HepG2 (cell line): Measurements from ENCODE around the gene GPC6. TPM values are rescaled to one million over a fixed set of nuclear protein-coding genes. Genes with fewer than 3 reads are reported as not detected.

Source experiments
- MAF1 ChIP-seq: sonication (generic); formaldehyde crosslinking; IDR thresholded peaks from 2 replicates; pipeline ENCODE4 v1.5.0; 2020; ENCODE audit warnings: missing genetic modification reagents, borderline replicate concordance
- NCOA2 ChIP-seq: sonication (generic); formaldehyde crosslinking; IDR thresholded peaks from 2 replicates; pipeline ENCODE4 v1.8.0; 2022; ENCODE audit warnings: inconsistent platforms
- NFIB ChIP-seq: sonication (generic); formaldehyde crosslinking; IDR thresholded peaks from 2 replicates; pipeline ENCODE4 v1.9.0; 2021; ENCODE audit warnings: missing genetic modification reagents, mild to moderate bottlenecking, borderline replicate concordance
- RARA ChIP-seq: IDR thresholded peaks from 2 replicates; pipeline ENCODE4 v1.6.1; 2016; ENCODE audit warnings: missing genetic modification reagents, missing compliant biosample characterization
- SMAD3 ChIP-seq: sonication (generic); formaldehyde crosslinking; IDR thresholded peaks from 2 replicates; pipeline ENCODE4 v1.4.0; 2020; ENCODE audit warnings: missing genetic modification reagents
- SNAPC2 ChIP-seq: sonication (generic); formaldehyde crosslinking; IDR thresholded peaks from 2 replicates; pipeline ENCODE4 v1.8.1; 2022; ENCODE audit warnings: mild to moderate bottlenecking, missing genetic modification reagents
- SOX5 ChIP-seq: IDR thresholded peaks from 2 replicates; pipeline ENCODE4 v1.6.1; 2016; ENCODE audit warnings: borderline replicate concordance
- ZNF567 ChIP-seq: sonication (generic); formaldehyde crosslinking; IDR thresholded peaks from 2 replicates; pipeline ENCODE4 v1.8.1; 2023; ENCODE audit warnings: mild to moderate bottlenecking, missing genetic modification reagents, borderline replicate concordance
- polyA plus RNA-seq, 8 experiments: library from polyadenylated mRNA; depleted of rRNA in 3 of 8; stranded (reverse) in 7 of 8; unstranded in 1 of 8; fragments of >200 nt; fragmentation: Illumina TruSeq in 4 of 8; extraction: Trizol in 4 of 8; gene quantifications; 2 replicates each; pipeline versions ENCODE4 v1.2.1 to v1.2.3, GENCODE V29; 2011 to 2016; ENCODE audit warnings: low read depth in 4 of 8, missing spikeins in 1 of 8, mixed read lengths in 1 of 8; ENCODE audit not compliant: insufficient read depth in 1 of 8
- total RNA-seq, 5 experiments: library from RNA; depleted of rRNA; stranded (reverse); fragments of >200 nt; fragmentation: Illumina TruSeq; extraction: Trizol; gene quantifications; 2 replicates each; pipeline ENCODE4 v1.2.3, GENCODE V29; 2016; ENCODE audit warnings: low read depth in 1 of 5
- TF ChIP-seq, protein P1 (sequence below), 2 experiments: sonication (generic) in 1 of 2; formaldehyde crosslinking in 1 of 2; IDR thresholded peaks; 2 replicates each; pipeline versions ENCODE4 v1.6.1 to v1.9.0; 2014 to 2022; ENCODE audit warnings: antibody characterized with exemption in 1 of 2, borderline replicate concordance in 1 of 2, inconsistent platforms in 1 of 2, low read depth in 1 of 2, missing genetic modification reagents in 1 of 2
- TF ChIP-seq, protein P2 (sequence below): IDR thresholded peaks from 2 replicates; pipeline ENCODE4 v1.6.1; 2012; ENCODE audit warnings: inconsistent platforms
- TF ChIP-seq, protein P3 (sequence below): sonication (generic); formaldehyde crosslinking; IDR thresholded peaks from 2 replicates; pipeline ENCODE4 v1.5.1; 2020; ENCODE audit warnings: missing genetic modification reagents, mild to moderate bottlenecking, borderline replicate concordance
- TF ChIP-seq, protein P4 (sequence below): IDR thresholded peaks from 2 replicates; pipeline ENCODE4 v1.6.1; 2018; ENCODE audit warnings: missing genetic modification reagents
- TF ChIP-seq, protein P5 (sequence below): sonication (generic); formaldehyde crosslinking; IDR thresholded peaks from 2 replicates; pipeline ENCODE4 v1.4.0; 2020; ENCODE audit warnings: missing genetic modification reagents

Gene GPC6
- total and polyA plus RNA-seq, 2 of the 13 experiments (the other 11 are each of a cell fraction or from before 2014, with no cell fraction given) = 24.5 to 33.9 TPM

DNA sequence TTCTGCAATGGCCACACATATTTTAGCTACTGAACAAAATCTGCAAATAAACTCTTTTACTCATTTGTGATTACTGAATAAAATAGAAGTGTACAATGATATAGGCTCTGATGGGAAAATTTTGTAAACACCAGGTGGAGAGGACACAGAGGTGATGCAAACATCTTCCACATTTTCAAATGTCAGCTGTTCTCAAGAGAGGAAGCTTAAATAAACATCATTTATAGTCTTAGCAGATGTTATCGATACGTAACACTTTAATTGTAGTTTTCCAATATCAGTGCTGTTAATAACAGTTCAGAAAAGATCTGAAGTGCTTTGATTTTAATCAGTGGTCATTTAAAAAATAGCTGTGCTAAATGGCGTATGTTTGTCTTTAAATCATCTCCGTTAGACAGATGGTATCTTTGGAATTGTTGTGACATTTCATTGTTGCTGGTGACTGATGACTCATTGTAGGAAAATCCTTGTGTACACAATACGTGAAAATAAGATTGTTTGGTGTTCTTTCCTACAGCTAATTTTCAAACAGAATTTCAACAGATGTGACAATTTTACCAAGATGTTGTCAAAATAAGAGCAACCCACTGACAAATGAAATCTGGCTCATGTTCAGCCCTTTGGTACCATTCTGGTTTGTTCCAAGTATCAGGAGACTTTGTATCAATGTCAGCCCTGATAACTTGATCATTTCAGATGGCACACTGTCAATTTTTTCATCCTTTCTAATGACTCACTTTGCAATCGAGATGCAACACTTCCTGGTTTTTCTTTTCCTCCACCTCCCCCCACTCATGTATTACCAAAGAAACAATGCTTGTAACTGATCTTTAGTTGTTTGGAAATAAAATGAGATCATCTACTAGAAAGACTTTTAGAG is 736.9 kb downstream of the GPC6 start (continued):
- TF ChIP-seq, protein P1, sequence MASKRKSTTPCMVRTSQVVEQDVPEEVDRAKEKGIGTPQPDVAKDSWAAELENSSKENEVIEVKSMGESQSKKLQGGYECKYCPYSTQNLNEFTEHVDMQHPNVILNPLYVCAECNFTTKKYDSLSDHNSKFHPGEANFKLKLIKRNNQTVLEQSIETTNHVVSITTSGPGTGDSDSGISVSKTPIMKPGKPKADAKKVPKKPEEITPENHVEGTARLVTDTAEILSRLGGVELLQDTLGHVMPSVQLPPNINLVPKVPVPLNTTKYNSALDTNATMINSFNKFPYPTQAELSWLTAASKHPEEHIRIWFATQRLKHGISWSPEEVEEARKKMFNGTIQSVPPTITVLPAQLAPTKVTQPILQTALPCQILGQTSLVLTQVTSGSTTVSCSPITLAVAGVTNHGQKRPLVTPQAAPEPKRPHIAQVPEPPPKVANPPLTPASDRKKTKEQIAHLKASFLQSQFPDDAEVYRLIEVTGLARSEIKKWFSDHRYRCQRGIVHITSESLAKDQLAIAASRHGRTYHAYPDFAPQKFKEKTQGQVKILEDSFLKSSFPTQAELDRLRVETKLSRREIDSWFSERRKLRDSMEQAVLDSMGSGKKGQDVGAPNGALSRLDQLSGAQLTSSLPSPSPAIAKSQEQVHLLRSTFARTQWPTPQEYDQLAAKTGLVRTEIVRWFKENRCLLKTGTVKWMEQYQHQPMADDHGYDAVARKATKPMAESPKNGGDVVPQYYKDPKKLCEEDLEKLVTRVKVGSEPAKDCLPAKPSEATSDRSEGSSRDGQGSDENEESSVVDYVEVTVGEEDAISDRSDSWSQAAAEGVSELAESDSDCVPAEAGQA (IDR thresholded peaks at IDR 0.05; ENCODE audit: low read depth) = no peak
- TF ChIP-seq, protein P1 (CRISPR knock-in tag; IDR thresholded peaks at IDR 0.05; ENCODE audit: borderline replicate concordance) = no peak
- no peak for TF ChIP-seq MAF1 (CRISPR knock-in tag)
- no peak for TF ChIP-seq NFIB
- TF ChIP-seq SMAD3 (CRISPR knock-in tag) = 0 out of 2 replicates have a peak, but pooled peaks have one; percentile 28
- TF ChIP-seq NCOA2 (CRISPR knock-in tag) = peak; percentile 77; the same call in 1 of the 2 replicates
- peak; percentile 99 for TF ChIP-seq SOX5 (CRISPR knock-in tag)
- TF ChIP-seq, protein P2, sequence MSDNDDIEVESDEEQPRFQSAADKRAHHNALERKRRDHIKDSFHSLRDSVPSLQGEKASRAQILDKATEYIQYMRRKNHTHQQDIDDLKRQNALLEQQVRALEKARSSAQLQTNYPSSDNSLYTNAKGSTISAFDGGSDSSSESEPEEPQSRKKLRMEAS = 0 out of 2 replicates have a peak, but pooled peaks have one; percentile 17
- no peak for TF ChIP-seq SNAPC2 (CRISPR knock-in tag)
- TF ChIP-seq, protein P3, sequence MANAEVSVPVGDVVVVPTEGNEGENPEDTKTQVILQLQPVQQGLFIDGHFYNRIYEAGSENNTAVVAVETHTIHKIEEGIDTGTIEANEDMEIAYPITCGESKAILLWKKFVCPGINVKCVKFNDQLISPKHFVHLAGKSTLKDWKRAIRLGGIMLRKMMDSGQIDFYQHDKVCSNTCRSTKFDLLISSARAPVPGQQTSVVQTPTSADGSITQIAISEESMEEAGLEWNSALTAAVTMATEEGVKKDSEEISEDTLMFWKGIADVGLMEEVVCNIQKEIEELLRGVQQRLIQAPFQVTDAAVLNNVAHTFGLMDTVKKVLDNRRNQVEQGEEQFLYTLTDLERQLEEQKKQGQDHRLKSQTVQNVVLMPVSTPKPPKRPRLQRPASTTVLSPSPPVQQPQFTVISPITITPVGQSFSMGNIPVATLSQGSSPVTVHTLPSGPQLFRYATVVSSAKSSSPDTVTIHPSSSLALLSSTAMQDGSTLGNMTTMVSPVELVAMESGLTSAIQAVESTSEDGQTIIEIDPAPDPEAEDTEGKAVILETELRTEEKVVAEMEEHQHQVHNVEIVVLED (CRISPR knock-in tag) = no peak
- TF ChIP-seq, protein P4, sequence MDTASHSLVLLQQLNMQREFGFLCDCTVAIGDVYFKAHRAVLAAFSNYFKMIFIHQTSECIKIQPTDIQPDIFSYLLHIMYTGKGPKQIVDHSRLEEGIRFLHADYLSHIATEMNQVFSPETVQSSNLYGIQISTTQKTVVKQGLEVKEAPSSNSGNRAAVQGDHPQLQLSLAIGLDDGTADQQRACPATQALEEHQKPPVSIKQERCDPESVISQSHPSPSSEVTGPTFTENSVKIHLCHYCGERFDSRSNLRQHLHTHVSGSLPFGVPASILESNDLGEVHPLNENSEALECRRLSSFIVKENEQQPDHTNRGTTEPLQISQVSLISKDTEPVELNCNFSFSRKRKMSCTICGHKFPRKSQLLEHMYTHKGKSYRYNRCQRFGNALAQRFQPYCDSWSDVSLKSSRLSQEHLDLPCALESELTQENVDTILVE (CRISPR knock-in tag) = no peak
- TF ChIP-seq RARA (CRISPR knock-in tag) = peak; percentile 47; the same call in 1 of the 2 replicates
- TF ChIP-seq ZNF567 = no peak
- TF ChIP-seq, protein P5, sequence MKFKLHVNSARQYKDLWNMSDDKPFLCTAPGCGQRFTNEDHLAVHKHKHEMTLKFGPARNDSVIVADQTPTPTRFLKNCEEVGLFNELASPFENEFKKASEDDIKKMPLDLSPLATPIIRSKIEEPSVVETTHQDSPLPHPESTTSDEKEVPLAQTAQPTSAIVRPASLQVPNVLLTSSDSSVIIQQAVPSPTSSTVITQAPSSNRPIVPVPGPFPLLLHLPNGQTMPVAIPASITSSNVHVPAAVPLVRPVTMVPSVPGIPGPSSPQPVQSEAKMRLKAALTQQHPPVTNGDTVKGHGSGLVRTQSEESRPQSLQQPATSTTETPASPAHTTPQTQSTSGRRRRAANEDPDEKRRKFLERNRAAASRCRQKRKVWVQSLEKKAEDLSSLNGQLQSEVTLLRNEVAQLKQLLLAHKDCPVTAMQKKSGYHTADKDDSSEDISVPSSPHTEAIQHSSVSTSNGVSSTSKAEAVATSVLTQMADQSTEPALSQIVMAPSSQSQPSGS (CRISPR knock-in tag) = peak; percentile 34; the same call in 1 of the 2 replicates
